Loucy (cell line): Measurements from ENCODE around the gene S100A12.

Source experiments
- CTCF ChIP-seq: fragments of 200-600 bp; sonication (generic); conservative IDR thresholded peaks from 2 replicates; pipeline ENCODE4 v1.5.1; 2014; ENCODE audit warnings: mild to moderate bottlenecking, antibody characterized with exemption, low read length
- EZH2phosphoT487 ChIP-seq: fragments of 200-600 bp; IDR thresholded peaks from 2 replicates; pipeline ENCODE4 v1.6.1; 2018; ENCODE audit warnings: antibody characterized with exemption, mild to moderate bottlenecking, moderate library complexity, borderline replicate concordance

DNA sequence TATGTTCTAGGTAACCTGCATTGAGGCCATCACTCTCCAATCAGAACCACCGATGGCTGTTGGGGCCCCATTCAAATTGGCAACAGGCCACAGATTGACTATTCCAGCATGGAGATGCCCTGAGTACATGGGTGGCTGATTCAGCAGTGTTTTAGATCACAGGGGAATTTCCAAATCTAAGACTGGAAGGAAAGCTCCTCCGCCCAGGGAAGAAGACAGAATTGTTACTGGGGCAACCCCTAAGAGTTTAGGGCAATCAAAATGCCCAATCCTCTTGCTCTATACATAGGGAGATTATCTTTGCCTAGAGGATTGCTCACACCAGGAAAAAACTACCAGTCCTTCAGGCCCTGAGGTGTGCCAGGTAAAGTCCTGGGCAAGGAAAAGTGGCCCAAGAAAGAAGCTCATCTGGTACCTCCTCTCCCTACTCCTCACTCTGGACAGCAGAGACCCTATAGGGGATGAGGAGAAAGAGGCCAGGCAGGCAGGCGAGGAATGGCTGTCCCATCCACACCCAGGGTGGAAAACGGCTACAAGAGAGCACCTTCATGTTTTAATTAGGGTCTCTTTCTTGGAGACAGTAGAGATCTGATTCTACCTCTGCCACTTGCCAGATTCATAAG is 9.6 kb upstream of the S100A12 start:
- no peak for TF ChIP-seq CTCF
- no peak for TF ChIP-seq EZH2phosphoT487
